Mesodermal cell (in vitro differentiated cells): ENCODE measurements around the gene WDHD1.
"Not testable (repeated sequence)": the region's sequence is repeated elsewhere in the genome, so short reads cannot be mapped to it uniquely, and the experiment has no call there.

Experiments
- H3K27ac ChIP-seq: 2 replicates; pipeline ENCODE4 v1.7.0; 2013; ENCODE audit warnings: mild to moderate bottlenecking, low read depth, low read length, moderate library complexity; ENCODE audit not compliant: severe bottlenecking
- H3K36me3 ChIP-seq: 2 replicates; pipeline ENCODE4 v1.7.1; 2013; ENCODE audit warnings: mild to moderate bottlenecking, low read length, moderate library complexity; ENCODE audit not compliant: control insufficient read depth, insufficient read depth
- H3K4me1 ChIP-seq: one replicate; pipeline ENCODE4 v1.7.1; 2013; ENCODE audit warnings: mild to moderate bottlenecking, low read length; ENCODE audit not compliant: insufficient read depth, control insufficient read depth, poor library complexity, severe bottlenecking
- H3K4me3 ChIP-seq: 2 replicates; pipeline ENCODE4 v1.7.0; 2013; ENCODE audit warnings: low read length, control low read depth, mild to moderate bottlenecking; ENCODE audit not compliant: insufficient read depth, poor library complexity, severe bottlenecking; ENCODE audit errors: extremely low read depth
- H3K9me3 ChIP-seq: 2 replicates; pipeline ENCODE4 v1.7.1; 2013; ENCODE audit warnings: mild to moderate bottlenecking, low read length, moderate library complexity; ENCODE audit not compliant: control insufficient read depth
- WGBS, 2 experiments: methylation state at CpG; one replicate each; pipeline ENCODE4 v1.1.5; 2013; ENCODE audit warnings: missing lambda C conversion rate in 2 of 2; ENCODE audit not compliant: insufficient coverage in 2 of 2; 5-methylcytosine and 5-hydroxymethylcytosine counted together

Gene WDHD1

GRCh38 chr14:55005071-55005470 lies 21.8 kb downstream of the WDHD1 start:
- Histone ChIP-seq H3K4me3 (no peak overlapping the region), H3K9me3 (no peaks in the 10 kb centered on the region), H3K4me1 (no peaks in the 10 kb centered on the region), H3K36me3 (peaks cover 66% of the 10 kb centered on the region), H3K27ac (no peak overlapping the region)
- 92 to 93% methylated on average over 3 to 4 of the region's 4 CpGs for whole genome bisulfite sequencing, 2 experiments

DNA sequence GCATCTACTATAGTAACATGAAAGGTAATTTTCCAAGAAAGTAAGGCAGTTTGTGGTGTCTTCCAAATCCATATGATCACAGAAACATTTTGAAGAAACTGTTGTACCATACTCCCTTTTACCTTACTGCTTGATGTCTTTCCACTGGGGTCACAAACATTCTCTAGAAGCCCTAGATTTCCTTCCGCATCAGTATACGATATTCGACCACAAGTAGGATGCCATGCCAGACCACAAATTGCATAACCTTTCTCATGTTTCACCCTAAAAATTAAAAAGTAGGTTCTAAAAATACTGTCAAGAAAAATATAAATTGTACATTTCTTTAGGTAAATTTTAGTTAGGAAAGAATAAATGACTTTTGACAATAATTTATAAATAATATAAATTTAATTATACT lies 26.5 kb downstream of the WDHD1 start:
- WGBS, 2 experiments: 100% methylated on average over 2 of the region's 3 CpGs; no CpG with 5 or more reads in 1 of the 2 experiments
- Histone ChIP-seq H3K27ac (no peak overlapping the region), H3K4me3 (no peak overlapping the region), H3K36me3 (peaks cover 59% of the 10 kb centered on the region), H3K9me3 (no peaks in the 10 kb centered on the region), H3K4me1 (no peaks in the 10 kb centered on the region)

DNA sequence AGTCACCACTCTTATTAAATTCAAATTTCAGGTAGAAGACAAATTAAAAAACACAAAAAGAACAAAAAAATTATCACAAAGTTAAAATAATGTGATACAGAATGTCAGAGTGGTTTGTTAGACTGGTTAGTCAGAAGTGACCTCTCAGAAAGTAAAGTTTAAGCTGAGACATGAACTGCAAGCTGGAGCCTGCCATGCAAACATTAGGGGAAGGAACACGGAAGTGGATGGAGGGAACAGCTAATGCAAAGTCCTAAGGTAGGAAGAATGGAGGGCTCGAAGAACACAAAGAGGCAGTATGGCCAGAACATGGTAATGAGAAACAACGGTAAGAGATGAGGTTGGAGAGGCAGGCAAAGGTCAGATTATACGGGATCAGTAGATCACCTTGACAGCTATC lies 41.7 kb downstream of the WDHD1 start:
- 94 to 97% methylated on average over 3 to 4 of the region's 4 CpGs for WGBS, 2 experiments
- Histone ChIP-seq H3K4me1 (no peaks in the 10 kb centered on the region), H3K4me3 (no peak overlapping the region), H3K36me3 (peaks cover 62% of the 10 kb centered on the region), H3K27ac (no peak overlapping the region), H3K9me3 (no peaks in the 10 kb centered on the region)

- no peak overlapping the region for H3K27ac ChIP-seq
- H3K4me3 ChIP-seq: no peak overlapping the region
- H3K36me3 ChIP-seq: peaks cover 53% of the 10 kb centered on the region
- 100% methylated on average over 4 of the region's 6 CpGs; no CpG with 5 or more reads in 1 of the 2 experiments for WGBS, 2 experiments
- H3K9me3 ChIP-seq: no peaks in the 10 kb centered on the region
- no peaks in the 10 kb centered on the region for H3K4me1 ChIP-seq
Observed at GRCh38 chr14:54981698-54982097, 45.2 kb downstream of the WDHD1 start.

GRCh38 chr14:54979039-54979438 lies 47.9 kb downstream of the WDHD1 start:
- Histone ChIP-seq H3K36me3 (peaks cover 38% of the 10 kb centered on the region), H3K27ac (no peak overlapping the region), H3K4me3 (no peak overlapping the region), H3K4me1 (no peaks in the 10 kb centered on the region), H3K9me3 (no peaks in the 10 kb centered on the region)
- 95 to 96% methylated on average over 2 of the region's 3 CpGs for WGBS, 2 experiments

GRCh38 chr14:54976316-54976715 lies 50.6 kb downstream of the WDHD1 start:
- Histone ChIP-seq H3K4me3 (no peak overlapping the region), H3K27ac (no peak overlapping the region), H3K9me3 (no peaks in the 10 kb centered on the region), H3K4me1 (no peaks in the 10 kb centered on the region), H3K36me3 (peaks cover 17% of the 10 kb centered on the region)
- 100% methylated on average over 2 of the region's 4 CpGs for WGBS, 2 experiments

- Histone ChIP-seq H3K4me1 (no peaks in the 10 kb centered on the region), H3K27ac (no peak overlapping the region), H3K4me3 (no peak overlapping the region), H3K9me3 (no peaks in the 10 kb centered on the region), H3K36me3 (peaks cover 17% of the 10 kb centered on the region)
- WGBS, 2 experiments: 93% methylated on average over 2 of the region's 3 CpGs; no CpG with 5 or more reads in 1 of the 2 experiments
Observed at GRCh38 chr14:54975856-54976255, 51.0 kb downstream of the WDHD1 start.

- H3K27ac ChIP-seq: no peak overlapping the region
- H3K36me3 ChIP-seq: peaks cover 11% of the 10 kb centered on the region
- no peaks in the 10 kb centered on the region for H3K4me1 ChIP-seq
- no peak overlapping the region for H3K4me3 ChIP-seq
- 88 to 95% methylated on average over 3 to 4 of the region's 5 CpGs for WGBS, 2 experiments
- no peaks in the 10 kb centered on the region for H3K9me3 ChIP-seq
Observed at GRCh38 chr14:54974788-54975414, 52.0 kb downstream of the WDHD1 start.

DNA sequence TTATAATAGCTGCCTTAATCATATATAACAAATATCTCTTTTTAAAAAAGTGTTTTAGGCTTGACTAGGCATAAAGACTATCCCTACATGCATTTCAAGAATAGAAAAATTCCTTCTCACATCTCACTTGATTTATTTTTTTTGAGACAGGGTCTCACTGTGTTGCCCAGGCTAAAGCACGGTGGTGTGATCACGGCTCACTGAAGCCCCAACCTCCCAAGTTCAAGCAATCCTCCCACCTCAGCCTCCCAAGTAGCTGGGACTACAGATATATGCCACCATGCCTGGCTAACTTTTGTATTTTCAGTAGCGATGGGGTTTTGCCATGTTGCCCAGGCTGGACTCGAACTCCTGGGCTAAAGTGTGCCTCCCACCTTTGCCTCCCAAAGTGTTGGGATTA lies 59.4 kb downstream of the WDHD1 start:
- Histone ChIP-seq H3K4me1 (no peaks in the 10 kb centered on the region), H3K36me3 (peaks cover 25% of the 10 kb centered on the region), H3K9me3 (no peaks in the 10 kb centered on the region), H3K27ac (no peak overlapping the region), H3K4me3 (no peak overlapping the region)
- 77 to 81% methylated on average over 4 of the region's 4 CpGs for WGBS, 2 experiments

DNA sequence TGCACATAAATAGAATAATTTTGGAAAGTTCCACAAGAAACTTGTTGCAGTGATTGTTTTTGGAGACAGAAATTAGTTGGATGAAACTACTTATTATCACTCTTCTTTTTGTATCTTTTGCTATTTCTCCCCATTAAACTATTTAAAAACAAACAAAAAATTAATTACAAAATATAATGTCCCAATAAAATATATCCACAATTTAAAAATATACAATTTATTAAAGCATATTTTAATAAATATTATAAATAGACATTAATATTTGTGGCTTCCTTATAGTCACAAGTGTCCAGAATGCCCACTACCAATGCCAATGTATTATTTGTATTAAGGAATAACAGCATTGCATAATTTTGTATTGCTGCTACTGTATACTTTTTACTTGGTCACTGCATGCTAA lies 71.8 kb downstream of the WDHD1 start:
- H3K36me3 ChIP-seq: peaks cover 37% of the 10 kb centered on the region
- H3K4me3 ChIP-seq: no peak overlapping the region
- H3K9me3 ChIP-seq: no peaks in the 10 kb centered on the region
- no peaks in the 10 kb centered on the region for H3K4me1 ChIP-seq
- H3K27ac ChIP-seq: no peak overlapping the region

- H3K4me3 ChIP-seq, H3K9me3 ChIP-seq, H3K4me1 ChIP-seq, H3K27ac ChIP-seq: not testable (repeated sequence)
- WGBS, 2 experiments: no CpG with 5 or more reads among the region's 3 CpGs
- peaks cover 32% of the 10 kb centered on the region for H3K36me3 ChIP-seq
Observed at GRCh38 chr14:54953609-54954008, 73.3 kb downstream of the WDHD1 start.
